GM23338 (cell line): Measurements from ENCODE around the gene FAM131B. TPM values are rescaled to one million over a fixed set of nuclear protein-coding genes. Genes with fewer than 3 reads are reported as not detected.
A peak's percentile ranks its signal among the peaks of the same experiment; 100 is the strongest.

ENCODE experiments used
- ATAC-seq: fragments of 200-7000 bp; cut with Tn5 transposase; 3 replicates; pipeline ENCODE4 v1.9.1; 2020
- DNase-seq: peaks from one replicate; pipeline ENCODE4 v3.0.0-alpha.2; 2015; ENCODE audit warnings: low spot score
- H2AFZ ChIP-seq: fragments of 200-600 bp; sonication (generic); 2 replicates; pipeline ENCODE4 v1.8.0; 2016; ENCODE audit warnings: antibody characterized with exemption, mild to moderate bottlenecking, moderate library complexity
- H3F3A ChIP-seq: fragments of 200-600 bp; sonication (generic); replicated peaks from 2 replicates; pipeline ENCODE4 v1.8.0; 2017; ENCODE audit warnings: antibody characterized with exemption, mixed run types, low read depth
- H3K27ac ChIP-seq: fragments of 200-600 bp; sonication (generic); 2 replicates; pipeline ENCODE4 v1.6.1; 2016; ENCODE audit warnings: low read depth
- H3K27me3 ChIP-seq: fragments of 200-600 bp; sonication (generic); 2 replicates; pipeline ENCODE4 v1.8.0; 2016; ENCODE audit warnings: mild to moderate bottlenecking, mixed run types, moderate library complexity; ENCODE audit not compliant: insufficient read depth
- H3K36me3 ChIP-seq: fragments of 200-600 bp; sonication (generic); 2 replicates; pipeline ENCODE4 v1.8.0; 2016; ENCODE audit warnings: mild to moderate bottlenecking; ENCODE audit not compliant: insufficient read depth
- H3K4me1 ChIP-seq: fragments of 200-600 bp; sonication (generic); 2 replicates; pipeline ENCODE4 v1.8.0; 2016; ENCODE audit warnings: mild to moderate bottlenecking, moderate library complexity; ENCODE audit not compliant: insufficient read depth
- H3K4me2 ChIP-seq: fragments of 200-600 bp; sonication (generic); 2 replicates; pipeline ENCODE4 v1.7.1; 2017; ENCODE audit warnings: mixed run types
- H3K4me3 ChIP-seq: fragments of 200-600 bp; sonication (generic); 2 replicates; pipeline ENCODE4 v1.6.1; 2016; ENCODE audit warnings: mixed run types
- H3K79me2 ChIP-seq: fragments of 200-600 bp; sonication (generic); replicated peaks from 2 replicates; pipeline ENCODE4 v1.8.0; 2017; ENCODE audit warnings: mild to moderate bottlenecking; ENCODE audit not compliant: insufficient read depth
- H3K9me2 ChIP-seq: fragments of 200-600 bp; sonication (generic); 2 replicates; pipeline ENCODE4 v1.8.0; 2017; ENCODE audit not compliant: insufficient read depth
- H4K20me1 ChIP-seq: fragments of 200-600 bp; sonication (generic); replicated peaks from 2 replicates; pipeline ENCODE4 v1.8.0; 2017; ENCODE audit warnings: mild to moderate bottlenecking; ENCODE audit not compliant: insufficient read depth
- H3K27ac Mint-ChIP-seq: 2 replicates; pipeline ENCODE4 v1.8.0; 2020; ENCODE audit warnings: inconsistent platforms, mild to moderate bottlenecking, moderate library complexity, mixed read lengths
- H3K27me3 Mint-ChIP-seq: 3 replicates; pipeline ENCODE4 v1.8.0; 2022; ENCODE audit warnings: low read depth, mild to moderate bottlenecking, moderate library complexity, mixed read lengths, inconsistent platforms; ENCODE audit not compliant: insufficient read depth, poor library complexity
- H3K36me3 Mint-ChIP-seq: 3 replicates; pipeline ENCODE4 v1.8.0; 2021; ENCODE audit warnings: low read depth, mild to moderate bottlenecking, inconsistent platforms, moderate library complexity, mixed read lengths
- H3K4me1 Mint-ChIP-seq: 3 replicates; pipeline ENCODE4 v1.8.0; 2020; ENCODE audit warnings: mild to moderate bottlenecking, inconsistent platforms, mixed read lengths
- H3K4me3 Mint-ChIP-seq: 3 replicates; pipeline ENCODE4 v1.8.0; 2021; ENCODE audit warnings: moderate library complexity, mild to moderate bottlenecking, inconsistent platforms, mixed read lengths
- H3K9me3 Mint-ChIP-seq: 3 replicates; pipeline ENCODE4 v1.8.0; 2020; ENCODE audit warnings: moderate library complexity, mild to moderate bottlenecking, inconsistent platforms, mixed read lengths
- EZH2 ChIP-seq: fragments of 200-600 bp; sonication (generic); IDR thresholded peaks from one replicate; pipeline ENCODE4 v1.8.0; 2017; ENCODE audit warnings: antibody characterized with exemption, mild to moderate bottlenecking, low read depth; ENCODE audit not compliant: unreplicated experiment
- EZH2phosphoT487 ChIP-seq: fragments of 200-600 bp; sonication (generic); IDR thresholded peaks from one replicate; pipeline ENCODE4 v1.8.1; 2018; ENCODE audit warnings: antibody characterized with exemption; ENCODE audit not compliant: unreplicated experiment
- NANOG ChIP-seq: IDR thresholded peaks from 2 replicates; pipeline ENCODE4 v1.6.1; 2016; ENCODE audit warnings: antibody characterized with exemption, borderline replicate concordance
- ZNF114 ChIP-seq: fragments of 250-450 bp; sonication (Bioruptor Pico); IDR thresholded peaks from 2 replicates; pipeline ENCODE4 v1.5.0; 2020; ENCODE audit warnings: mild to moderate bottlenecking, moderate library complexity
- ZNF331 ChIP-seq: fragments of 250-450 bp; sonication (Bioruptor Pico); IDR thresholded peaks from 2 replicates; pipeline ENCODE4 v1.5.0; 2020; ENCODE audit warnings: low read depth, mild to moderate bottlenecking, moderate library complexity
- polyA plus RNA-seq: library from polyadenylated mRNA; unstranded; fragments of >200 nt; fragmentation: Nextera tagmentation; extraction: Ambion mirVana; gene quantifications from 2 replicates; pipeline ENCODE4 v1.2.1, GENCODE V29; 2016
- total RNA-seq: library from RNA; depleted of rRNA; stranded (reverse); fragments of >200 nt; shearing (Covaris generic); gene quantifications from 2 replicates; pipeline ENCODE4 v1.2.3, GENCODE V29; 2014
- TF ChIP-seq, protein P1 (sequence below): fragments of 250-450 bp; sonication (Bioruptor Pico); IDR thresholded peaks from 2 replicates; pipeline ENCODE4 v1.5.0; 2020; ENCODE audit warnings: mild to moderate bottlenecking, moderate library complexity
- TF ChIP-seq, protein P2 (sequence below), 2 experiments: fragments of 200-600 bp in 1 of 2; sonication (generic) in 1 of 2; conservative IDR thresholded peaks; 2 replicates each; pipeline versions ENCODE4 v1.5.1 to v1.6.1; 2016 to 2017; ENCODE audit warnings: antibody characterized with exemption in 2 of 2, low read depth in 2 of 2, mild to moderate bottlenecking in 2 of 2, moderate library complexity in 1 of 2
- TF ChIP-seq, protein P3 (sequence below): IDR thresholded peaks from one replicate; pipeline ENCODE4 v1.6.1; 2018; ENCODE audit warnings: antibody characterized with exemption; ENCODE audit not compliant: unreplicated experiment

The FAM131B gene
- total and polyA plus RNA-seq, 2 experiments from 2014 or later = 4.7 to 30.2 TPM

DNA sequence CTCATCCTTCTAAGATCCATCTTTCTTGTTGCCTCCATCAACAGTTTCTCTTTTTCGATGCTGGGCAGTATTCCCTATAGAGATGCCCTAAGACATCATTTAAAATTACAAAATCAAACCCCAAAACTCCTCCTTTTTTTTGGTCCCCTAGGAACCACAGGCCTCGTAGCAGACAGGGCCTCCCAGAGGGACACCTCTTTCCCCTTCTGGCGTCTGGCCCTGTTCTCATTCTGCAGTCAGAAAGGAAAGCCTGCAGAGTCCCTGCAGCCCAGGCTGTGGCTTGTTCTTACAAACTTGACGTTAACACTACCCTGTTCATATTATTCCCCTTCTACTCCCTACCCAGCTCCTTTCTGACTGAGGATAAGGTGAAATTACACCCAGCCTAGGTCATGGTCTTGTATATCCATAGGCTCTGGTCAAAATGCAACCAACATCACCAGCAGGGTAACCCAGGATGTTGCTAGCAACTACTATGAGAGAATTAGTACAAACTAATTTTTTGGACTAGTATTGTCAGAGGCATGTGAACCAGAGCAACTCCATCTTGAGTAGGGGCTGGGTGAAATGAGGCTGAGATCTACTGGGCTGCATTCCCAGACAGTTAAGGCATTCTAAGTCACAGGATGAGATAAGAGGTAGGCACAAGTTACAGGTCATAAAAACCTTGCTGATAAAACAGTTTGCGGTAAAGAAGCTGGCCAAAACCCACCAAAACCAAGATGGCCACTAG is 49.6 kb upstream of the FAM131B start:
- no peaks in the 10 kb centered on the region for H3K36me3 ChIP-seq
- peaks cover 19% of the 10 kb centered on the region for H3K79me2 ChIP-seq
- TF ChIP-seq, protein P1, sequence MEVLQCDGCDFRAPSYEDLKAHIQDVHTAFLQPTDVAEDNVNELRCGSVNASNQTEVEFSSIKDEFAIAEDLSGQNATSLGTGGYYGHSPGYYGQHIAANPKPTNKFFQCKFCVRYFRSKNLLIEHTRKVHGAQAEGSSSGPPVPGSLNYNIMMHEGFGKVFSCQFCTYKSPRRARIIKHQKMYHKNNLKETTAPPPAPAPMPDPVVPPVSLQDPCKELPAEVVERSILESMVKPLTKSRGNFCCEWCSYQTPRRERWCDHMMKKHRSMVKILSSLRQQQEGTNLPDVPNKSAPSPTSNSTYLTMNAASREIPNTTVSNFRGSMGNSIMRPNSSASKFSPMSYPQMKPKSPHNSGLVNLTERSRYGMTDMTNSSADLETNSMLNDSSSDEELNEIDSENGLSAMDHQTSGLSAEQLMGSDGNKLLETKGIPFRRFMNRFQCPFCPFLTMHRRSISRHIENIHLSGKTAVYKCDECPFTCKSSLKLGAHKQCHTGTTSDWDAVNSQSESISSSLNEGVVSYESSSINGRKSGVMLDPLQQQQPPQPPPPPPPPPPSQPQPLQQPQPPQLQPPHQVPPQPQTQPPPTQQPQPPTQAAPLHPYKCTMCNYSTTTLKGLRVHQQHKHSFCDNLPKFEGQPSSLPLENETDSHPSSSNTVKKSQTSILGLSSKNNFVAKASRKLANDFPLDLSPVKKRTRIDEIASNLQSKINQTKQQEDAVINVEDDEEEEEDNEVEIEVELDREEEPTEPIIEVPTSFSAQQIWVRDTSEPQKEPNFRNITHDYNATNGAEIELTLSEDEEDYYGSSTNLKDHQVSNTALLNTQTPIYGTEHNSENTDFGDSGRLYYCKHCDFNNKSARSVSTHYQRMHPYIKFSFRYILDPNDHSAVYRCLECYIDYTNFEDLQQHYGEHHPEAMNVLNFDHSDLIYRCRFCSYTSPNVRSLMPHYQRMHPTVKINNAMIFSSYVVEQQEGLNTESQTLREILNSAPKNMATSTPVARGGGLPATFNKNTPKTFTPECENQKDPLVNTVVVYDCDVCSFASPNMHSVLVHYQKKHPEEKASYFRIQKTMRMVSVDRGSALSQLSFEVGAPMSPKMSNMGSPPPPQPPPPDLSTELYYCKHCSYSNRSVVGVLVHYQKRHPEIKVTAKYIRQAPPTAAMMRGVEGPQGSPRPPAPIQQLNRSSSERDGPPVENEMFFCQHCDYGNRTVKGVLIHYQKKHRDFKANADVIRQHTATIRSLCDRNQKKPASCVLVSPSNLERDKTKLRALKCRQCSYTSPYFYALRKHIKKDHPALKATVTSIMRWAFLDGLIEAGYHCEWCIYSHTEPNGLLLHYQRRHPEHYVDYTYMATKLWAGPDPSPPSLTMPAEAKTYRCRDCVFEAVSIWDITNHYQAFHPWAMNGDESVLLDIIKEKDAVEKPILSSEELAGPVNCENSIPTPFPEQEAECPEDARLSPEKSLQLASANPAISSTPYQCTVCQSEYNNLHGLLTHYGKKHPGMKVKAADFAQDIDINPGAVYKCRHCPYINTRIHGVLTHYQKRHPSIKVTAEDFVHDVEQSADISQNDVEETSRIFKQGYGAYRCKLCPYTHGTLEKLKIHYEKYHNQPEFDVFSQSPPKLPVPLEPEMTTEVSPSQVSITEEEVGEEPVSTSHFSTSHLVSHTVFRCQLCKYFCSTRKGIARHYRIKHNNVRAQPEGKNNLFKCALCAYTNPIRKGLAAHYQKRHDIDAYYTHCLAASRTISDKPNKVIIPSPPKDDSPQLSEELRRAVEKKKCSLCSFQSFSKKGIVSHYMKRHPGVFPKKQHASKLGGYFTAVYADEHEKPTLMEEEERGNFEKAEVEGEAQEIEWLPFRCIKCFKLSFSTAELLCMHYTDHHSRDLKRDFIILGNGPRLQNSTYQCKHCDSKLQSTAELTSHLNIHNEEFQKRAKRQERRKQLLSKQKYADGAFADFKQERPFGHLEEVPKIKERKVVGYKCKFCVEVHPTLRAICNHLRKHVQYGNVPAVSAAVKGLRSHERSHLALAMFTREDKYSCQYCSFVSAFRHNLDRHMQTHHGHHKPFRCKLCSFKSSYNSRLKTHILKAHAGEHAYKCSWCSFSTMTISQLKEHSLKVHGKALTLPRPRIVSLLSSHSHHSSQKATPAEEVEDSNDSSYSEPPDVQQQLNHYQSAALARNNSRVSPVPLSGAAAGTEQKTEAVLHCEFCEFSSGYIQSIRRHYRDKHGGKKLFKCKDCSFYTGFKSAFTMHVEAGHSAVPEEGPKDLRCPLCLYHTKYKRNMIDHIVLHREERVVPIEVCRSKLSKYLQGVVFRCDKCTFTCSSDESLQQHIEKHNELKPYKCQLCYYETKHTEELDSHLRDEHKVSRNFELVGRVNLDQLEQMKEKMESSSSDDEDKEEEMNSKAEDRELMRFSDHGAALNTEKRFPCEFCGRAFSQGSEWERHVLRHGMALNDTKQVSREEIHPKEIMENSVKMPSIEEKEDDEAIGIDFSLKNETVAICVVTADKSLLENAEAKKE (CRISPR knock-in tag) = no peak
- TF ChIP-seq, protein P2, sequence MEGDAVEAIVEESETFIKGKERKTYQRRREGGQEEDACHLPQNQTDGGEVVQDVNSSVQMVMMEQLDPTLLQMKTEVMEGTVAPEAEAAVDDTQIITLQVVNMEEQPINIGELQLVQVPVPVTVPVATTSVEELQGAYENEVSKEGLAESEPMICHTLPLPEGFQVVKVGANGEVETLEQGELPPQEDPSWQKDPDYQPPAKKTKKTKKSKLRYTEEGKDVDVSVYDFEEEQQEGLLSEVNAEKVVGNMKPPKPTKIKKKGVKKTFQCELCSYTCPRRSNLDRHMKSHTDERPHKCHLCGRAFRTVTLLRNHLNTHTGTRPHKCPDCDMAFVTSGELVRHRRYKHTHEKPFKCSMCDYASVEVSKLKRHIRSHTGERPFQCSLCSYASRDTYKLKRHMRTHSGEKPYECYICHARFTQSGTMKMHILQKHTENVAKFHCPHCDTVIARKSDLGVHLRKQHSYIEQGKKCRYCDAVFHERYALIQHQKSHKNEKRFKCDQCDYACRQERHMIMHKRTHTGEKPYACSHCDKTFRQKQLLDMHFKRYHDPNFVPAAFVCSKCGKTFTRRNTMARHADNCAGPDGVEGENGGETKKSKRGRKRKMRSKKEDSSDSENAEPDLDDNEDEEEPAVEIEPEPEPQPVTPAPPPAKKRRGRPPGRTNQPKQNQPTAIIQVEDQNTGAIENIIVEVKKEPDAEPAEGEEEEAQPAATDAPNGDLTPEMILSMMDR (conservative IDR thresholded peaks at IDR 0.05; ENCODE audit: low read depth in 2 of 2) = no peak
- TF ChIP-seq ZNF114 (CRISPR knock-in tag) = no peak
- no peak for TF ChIP-seq NANOG
- TF ChIP-seq EZH2 = no peak
- TF ChIP-seq ZNF331 (CRISPR knock-in tag) = no peak
- TF ChIP-seq EZH2phosphoT487 = no peak
- TF ChIP-seq, protein P3, sequence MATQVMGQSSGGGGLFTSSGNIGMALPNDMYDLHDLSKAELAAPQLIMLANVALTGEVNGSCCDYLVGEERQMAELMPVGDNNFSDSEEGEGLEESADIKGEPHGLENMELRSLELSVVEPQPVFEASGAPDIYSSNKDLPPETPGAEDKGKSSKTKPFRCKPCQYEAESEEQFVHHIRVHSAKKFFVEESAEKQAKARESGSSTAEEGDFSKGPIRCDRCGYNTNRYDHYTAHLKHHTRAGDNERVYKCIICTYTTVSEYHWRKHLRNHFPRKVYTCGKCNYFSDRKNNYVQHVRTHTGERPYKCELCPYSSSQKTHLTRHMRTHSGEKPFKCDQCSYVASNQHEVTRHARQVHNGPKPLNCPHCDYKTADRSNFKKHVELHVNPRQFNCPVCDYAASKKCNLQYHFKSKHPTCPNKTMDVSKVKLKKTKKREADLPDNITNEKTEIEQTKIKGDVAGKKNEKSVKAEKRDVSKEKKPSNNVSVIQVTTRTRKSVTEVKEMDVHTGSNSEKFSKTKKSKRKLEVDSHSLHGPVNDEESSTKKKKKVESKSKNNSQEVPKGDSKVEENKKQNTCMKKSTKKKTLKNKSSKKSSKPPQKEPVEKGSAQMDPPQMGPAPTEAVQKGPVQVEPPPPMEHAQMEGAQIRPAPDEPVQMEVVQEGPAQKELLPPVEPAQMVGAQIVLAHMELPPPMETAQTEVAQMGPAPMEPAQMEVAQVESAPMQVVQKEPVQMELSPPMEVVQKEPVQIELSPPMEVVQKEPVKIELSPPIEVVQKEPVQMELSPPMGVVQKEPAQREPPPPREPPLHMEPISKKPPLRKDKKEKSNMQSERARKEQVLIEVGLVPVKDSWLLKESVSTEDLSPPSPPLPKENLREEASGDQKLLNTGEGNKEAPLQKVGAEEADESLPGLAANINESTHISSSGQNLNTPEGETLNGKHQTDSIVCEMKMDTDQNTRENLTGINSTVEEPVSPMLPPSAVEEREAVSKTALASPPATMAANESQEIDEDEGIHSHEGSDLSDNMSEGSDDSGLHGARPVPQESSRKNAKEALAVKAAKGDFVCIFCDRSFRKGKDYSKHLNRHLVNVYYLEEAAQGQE = no peak
- no peak overlapping the region for H2AFZ ChIP-seq
- peak overlapping the region; percentile 68 for H3K27ac Mint-ChIP-seq
- peaks cover 8% of the 10 kb centered on the region for H3F3A ChIP-seq
- H3K4me3 Mint-ChIP-seq = no peak overlapping the region; the same call in 2 of the 3 replicates
- no peaks in the 10 kb centered on the region for H3K27me3 ChIP-seq
- no peaks in the 10 kb centered on the region for H4K20me1 ChIP-seq
- peaks cover 4% of the 10 kb centered on the region for H3K36me3 Mint-ChIP-seq
- peaks cover 28% of the 10 kb centered on the region for H3K27me3 Mint-ChIP-seq
- peak overlapping the region; percentile 64; the same call in 1 of the 2 replicates for H3K27ac ChIP-seq
- H3K4me1 Mint-ChIP-seq = peaks cover 76% of the 10 kb centered on the region
- no peak for DNase-seq
- ATAC-seq = no peak
- no peaks in the 10 kb centered on the region for H3K9me2 ChIP-seq
- peaks cover 65% of the 10 kb centered on the region for H3K4me1 ChIP-seq
- peak overlapping the region; percentile 76 for H3K4me2 ChIP-seq
- peak overlapping the region; percentile 43; the same call in 1 of the 2 replicates for H3K4me3 ChIP-seq
- H3K9me3 Mint-ChIP-seq = no peaks in the 10 kb centered on the region; the same call in 2 of the 3 replicates
